Osteoblast (primary cell): ENCODE results near the gene NID1. TPM values are rescaled to one million over a fixed set of nuclear protein-coding genes. Genes with fewer than 3 reads are reported as not detected.

ENCODE experiments used
- DNase-seq: peaks from one replicate; pipeline ENCODE4 v3.0.0; 2011; ENCODE audit warnings: low spot score, mixed read lengths; ENCODE audit not compliant: insufficient read length; ENCODE audit errors: missing footprints
- H2AFZ ChIP-seq: 2 replicates; pipeline ENCODE4 v1.6.0; 2011; ENCODE audit warnings: mild to moderate bottlenecking, low read length
- H3K27ac ChIP-seq: 2 replicates; pipeline ENCODE4 v1.5.1; 2011; ENCODE audit warnings: mild to moderate bottlenecking, low read depth, low read length, moderate library complexity
- H3K27me3 ChIP-seq: 2 replicates; pipeline ENCODE4 v1.6.0; 2012; ENCODE audit warnings: mild to moderate bottlenecking, control low read depth, inconsistent platforms, low read length, moderate library complexity; ENCODE audit not compliant: insufficient read depth
- H3K36me3 ChIP-seq: 2 replicates; pipeline ENCODE4 v1.5.1; 2011; ENCODE audit warnings: mild to moderate bottlenecking, low read length, control low read depth, moderate library complexity; ENCODE audit not compliant: insufficient read depth
- H3K4me1 ChIP-seq: 2 replicates; pipeline ENCODE4 v1.5.1; 2011; ENCODE audit warnings: mild to moderate bottlenecking, low read length, control low read depth, moderate library complexity; ENCODE audit not compliant: insufficient read depth
- H3K4me2 ChIP-seq: 2 replicates; pipeline ENCODE4 v1.6.0; 2011; ENCODE audit warnings: mild to moderate bottlenecking, low read length; ENCODE audit not compliant: insufficient read depth
- H3K4me3 ChIP-seq: fragments of 200-600 bp; sonication (generic); 3 replicates; pipeline ENCODE4 v1.5.1; 2012; ENCODE audit warnings: mild to moderate bottlenecking, low read length, inconsistent platforms; ENCODE audit not compliant: insufficient read depth
- H3K79me2 ChIP-seq: 2 replicates; pipeline ENCODE4 v1.6.0; 2012; ENCODE audit warnings: mild to moderate bottlenecking, low read length, control low read depth, inconsistent platforms; ENCODE audit not compliant: insufficient read depth
- H3K9me3 ChIP-seq: 2 replicates; pipeline ENCODE4 v1.5.1; 2011; ENCODE audit warnings: low read depth, low read length, control low read depth
- H4K20me1 ChIP-seq: 2 replicates; pipeline ENCODE4 v1.6.0; 2012; ENCODE audit warnings: mild to moderate bottlenecking, low read length, control low read depth; ENCODE audit not compliant: insufficient read depth
- CTCF ChIP-seq: IDR thresholded peaks from 2 replicates; pipeline ENCODE4 v1.5.1; 2011; ENCODE audit warnings: mild to moderate bottlenecking, low read depth, low read length, moderate library complexity; ENCODE audit errors: extremely low read depth
- total RNA-seq: library from RNA; depleted of rRNA; stranded (reverse); fragments of >200 nt; gene quantifications from 2 replicates; pipeline ENCODE4 v1.2.3, GENCODE V29; 2012

Gene NID1
- total RNA-seq, 1 donor, result 40.2 TPM

GRCh38 chr1:236075848-236076247 lies 11.0 kb upstream of the NID1 start:
- Histone ChIP-seq H3K79me2 (no peaks in the 10 kb centered on the region), H3K4me1 (no peaks in the 10 kb centered on the region), H3K36me3 (no peaks in the 10 kb centered on the region), H3K27ac (no peak overlapping the region), H3K4me3 (no peak overlapping the region), H3K4me2 (no peak overlapping the region), H4K20me1 (no peaks in the 10 kb centered on the region), H3K27me3 (no peaks in the 10 kb centered on the region), H2AFZ (no peak overlapping the region), H3K9me3 (no peaks in the 10 kb centered on the region)
- no peak for TF ChIP-seq CTCF
- DNase-seq, result no peak

GRCh38 chr1:236073307-236073897 lies 8.5 kb upstream of the NID1 start:
- H3K4me3 ChIP-seq, result no peak overlapping the region
- no peaks in the 10 kb centered on the region for H3K9me3 ChIP-seq
- TF ChIP-seq CTCF, result no peak
- no peaks in the 10 kb centered on the region for H3K36me3 ChIP-seq
- H3K27me3 ChIP-seq, result no peaks in the 10 kb centered on the region
- DNase-seq, result no peak
- H4K20me1 ChIP-seq, result no peaks in the 10 kb centered on the region
- no peak overlapping the region for H3K27ac ChIP-seq
- H3K4me1 ChIP-seq, result no peaks in the 10 kb centered on the region
- no peaks in the 10 kb centered on the region for H3K79me2 ChIP-seq
- no peak overlapping the region for H2AFZ ChIP-seq
- no peak overlapping the region for H3K4me2 ChIP-seq

- Histone ChIP-seq H3K4me1 (no peaks in the 10 kb centered on the region), H4K20me1 (no peaks in the 10 kb centered on the region), H2AFZ (no peak overlapping the region), H3K27ac (no peak overlapping the region), H3K36me3 (no peaks in the 10 kb centered on the region), H3K9me3 (no peaks in the 10 kb centered on the region), H3K27me3 (no peaks in the 10 kb centered on the region), H3K4me3 (no peak overlapping the region), H3K79me2 (no peaks in the 10 kb centered on the region), H3K4me2 (no peak overlapping the region)
- no peak for DNase-seq
- no peak for TF ChIP-seq CTCF
These were observed 7.1 kb upstream of the NID1 start for GRCh38 chr1:236072001-236072400.

- Histone ChIP-seq H3K79me2 (no peaks in the 10 kb centered on the region), H3K36me3 (no peaks in the 10 kb centered on the region), H3K9me3 (no peaks in the 10 kb centered on the region), H2AFZ (no peak overlapping the region), H4K20me1 (no peaks in the 10 kb centered on the region), H3K27me3 (no peaks in the 10 kb centered on the region), H3K27ac (no peak overlapping the region), H3K4me3 (no peak overlapping the region), H3K4me1 (no peaks in the 10 kb centered on the region), H3K4me2 (no peak overlapping the region)
- no peak for TF ChIP-seq CTCF
- no peak for DNase-seq
These were observed 5.9 kb upstream of the NID1 start for GRCh38 chr1:236070753-236071152.
